Spleen (tissue), 11 donors: ENCODE data around the gene SOX5. TPM values are rescaled to one million over a fixed set of nuclear protein-coding genes. Genes with fewer than 3 reads are reported as not detected.
A peak's percentile ranks its signal among the peaks of the same experiment; 100 is the strongest.
"Not testable (repeated sequence)": the region's sequence is repeated elsewhere in the genome, so short reads cannot be mapped to it uniquely, and the experiment has no call there.

Experiments
- DNase-seq: peaks from one replicate; pipeline ENCODE4 v3.0.0-alpha.2; 2020
- H3K27ac ChIP-seq, 8 donors: fragments of 200-600 bp; sonication (generic) in 7 of 8; 1 replicate in 4 of 8; 2 replicates in 4 of 8; pipeline versions ENCODE4 v1.5.0 to v1.8.0; 2016 to 2021; ENCODE audit warnings: inconsistent platforms in 4 of 8, mild to moderate bottlenecking in 4 of 8, moderate library complexity in 1 of 8
- H3K27me3 ChIP-seq, 7 donors: fragments of 200-600 bp; sonication (generic) in 6 of 7; replicated peaks in 1 of 7; 1 replicate in 4 of 7; 2 replicates in 3 of 7; pipeline versions ENCODE4 v1.5.0 to v1.8.0; 2016 to 2021; ENCODE audit warnings: inconsistent platforms in 3 of 7, mild to moderate bottlenecking in 1 of 7
- H3K36me3 ChIP-seq, 6 donors: fragments of 200-600 bp; sonication (generic) in 5 of 6; 1 replicate in 4 of 6; 2 replicates in 2 of 6; pipeline versions ENCODE4 v1.5.0 to v1.8.0; 2016 to 2021; ENCODE audit warnings: inconsistent platforms in 2 of 6
- H3K4me1 ChIP-seq, 6 donors: fragments of 200-600 bp; sonication (generic) in 5 of 6; 1 replicate in 3 of 6; 2 replicates in 3 of 6; pipeline versions ENCODE4 v1.5.0 to v1.8.0; 2016 to 2021; ENCODE audit warnings: inconsistent platforms in 3 of 6
- H3K4me3 ChIP-seq, 8 donors: fragments of 200-600 bp; sonication (generic) in 7 of 8; 1 replicate in 4 of 8; 2 replicates in 4 of 8; pipeline versions ENCODE4 v1.5.0 to v1.8.0; 2016 to 2021; ENCODE audit warnings: inconsistent platforms in 4 of 8, mild to moderate bottlenecking in 4 of 8, moderate library complexity in 2 of 8
- H3K9me3 ChIP-seq, 8 donors: fragments of 200-600 bp; sonication (generic) in 7 of 8; 1 replicate in 4 of 8; 2 replicates in 4 of 8; pipeline versions ENCODE4 v1.5.0 to v1.8.0; 2016 to 2021; ENCODE audit warnings: inconsistent platforms in 4 of 8
- POLR2A ChIP-seq, 3 donors: fragments of 450-650 bp; IDR thresholded peaks; one replicate each; pipeline ENCODE4 v1.5.1; 2017; ENCODE audit warnings: antibody characterized with exemption in 3 of 3, mild to moderate bottlenecking in 1 of 3
- POLR2AphosphoS5 ChIP-seq, 3 donors: sonication (generic); formaldehyde crosslinking; IDR thresholded peaks; one replicate each; pipeline ENCODE4 v1.5.1; 2017; ENCODE audit warnings: antibody characterized with exemption in 3 of 3
- WGBS, 5 donors: extraction: QIAGEN DNeasy Blood & Tissue Kit in 3 of 5; methylation state at CpG; one replicate each; pipeline versions ENCODE4 v1.1.5 to v1.1.7; 2013 to 2018; 5-methylcytosine and 5-hydroxymethylcytosine counted together
- intact Hi-C: fragments of 100-400 bp; cut with DNase I; formaldehyde crosslinking; loops from one replicate; pipeline ENCODE4 v1.15.0; 2023; ENCODE audit warnings: low total_unique reads
- polyA plus RNA-seq, 3 donors: library from polyadenylated mRNA; stranded (reverse); fragments of 200-250 nt; gene quantifications; one replicate each; pipeline ENCODE4 v1.2.1, GENCODE V29; 2013
- total RNA-seq, 7 donors: library from RNA; depleted of rRNA in 3 of 7; stranded (reverse); fragments of >200 nt in 3 of 7; fragmentation: NEBNext Ultra II Directional in 4 of 7; extraction: Animal tissue kit (Norgen Biotek cat#: 25700) in 4 of 7; gene quantifications; one replicate each; pipeline versions ENCODE4 v1.1.0 to v1.2.1, GENCODE V29; 2016 to 2021
- TF ChIP-seq, protein P1 (sequence below), 11 experiments: fragments of 200-600 bp in 7 of 11; fragments of 450-650 bp in 4 of 11; sonication (generic) in 4 of 11; IDR thresholded peaks in 8 of 11; conservative IDR thresholded peaks in 3 of 11; 1 replicate in 7 of 11; 2 replicates in 4 of 11; pipeline versions ENCODE4 v1.4.0 to v1.8.0; 2016 to 2021; ENCODE audit warnings: antibody characterized with exemption in 11 of 11, inconsistent platforms in 4 of 11, mild to moderate bottlenecking in 1 of 11
- donor health status: healthy with polysubstance abuse.
- donor health status: DM: no; HTN: no; CAD: no; lungs with moderate emphysema.
- donor health status: DM: no; HTN: no; CAD: no.
- donor health status: Bipolar disorder and iron deficiency.
- donor health status: healthy.
- donor health status: DM: no; HTN: no; CAD: no.
- donor health status: DM: yes; HTN: yes; CAD: no.

Gene SOX5
- total and polyA plus RNA-seq, 10 donors = 0.20 to 21.3 (median 8.7) TPM

DNA sequence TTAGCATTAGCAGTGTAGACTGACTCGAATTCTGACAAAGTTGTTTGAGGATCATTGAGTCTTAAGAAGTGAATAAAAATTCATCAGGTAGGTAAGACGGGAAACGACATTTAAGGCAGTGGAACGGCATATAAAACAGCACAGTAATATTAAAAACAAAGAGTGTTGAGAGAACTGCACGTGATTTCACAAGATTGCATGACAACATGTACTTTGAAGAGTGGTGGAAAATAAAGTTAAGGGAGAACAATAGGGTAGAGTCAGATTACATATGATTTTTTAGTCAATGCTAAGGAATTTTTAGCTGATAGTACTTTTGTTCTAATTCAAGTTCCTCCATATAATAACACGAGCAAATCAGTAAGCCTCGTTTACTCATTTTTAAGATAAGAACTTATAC is 115.4 kb downstream of the SOX5 start:
- DNase-seq = no peak
- intact Hi-C loops = no loop called here
- no peaks in the 10 kb centered on the region for H3K9me3 ChIP-seq
- no peaks in the 10 kb centered on the region for H3K4me1 ChIP-seq
- WGBS, 5 donors = 84 to 91% (median 85%) methylated on average over 7 of the region's 7 CpGs
- H3K4me3 ChIP-seq = no peak overlapping the region
- H3K36me3 ChIP-seq = no peaks in the 10 kb centered on the region
- TF ChIP-seq, protein P1, sequence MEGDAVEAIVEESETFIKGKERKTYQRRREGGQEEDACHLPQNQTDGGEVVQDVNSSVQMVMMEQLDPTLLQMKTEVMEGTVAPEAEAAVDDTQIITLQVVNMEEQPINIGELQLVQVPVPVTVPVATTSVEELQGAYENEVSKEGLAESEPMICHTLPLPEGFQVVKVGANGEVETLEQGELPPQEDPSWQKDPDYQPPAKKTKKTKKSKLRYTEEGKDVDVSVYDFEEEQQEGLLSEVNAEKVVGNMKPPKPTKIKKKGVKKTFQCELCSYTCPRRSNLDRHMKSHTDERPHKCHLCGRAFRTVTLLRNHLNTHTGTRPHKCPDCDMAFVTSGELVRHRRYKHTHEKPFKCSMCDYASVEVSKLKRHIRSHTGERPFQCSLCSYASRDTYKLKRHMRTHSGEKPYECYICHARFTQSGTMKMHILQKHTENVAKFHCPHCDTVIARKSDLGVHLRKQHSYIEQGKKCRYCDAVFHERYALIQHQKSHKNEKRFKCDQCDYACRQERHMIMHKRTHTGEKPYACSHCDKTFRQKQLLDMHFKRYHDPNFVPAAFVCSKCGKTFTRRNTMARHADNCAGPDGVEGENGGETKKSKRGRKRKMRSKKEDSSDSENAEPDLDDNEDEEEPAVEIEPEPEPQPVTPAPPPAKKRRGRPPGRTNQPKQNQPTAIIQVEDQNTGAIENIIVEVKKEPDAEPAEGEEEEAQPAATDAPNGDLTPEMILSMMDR (IDR thresholded peaks at IDR 0.05 in 8 of 11, conservative IDR thresholded peaks at IDR 0.05 in 3 of 11) = no peak
- no peak for TF ChIP-seq POLR2A (IDR thresholded peaks at IDR 0.05)
- no peak for TF ChIP-seq POLR2AphosphoS5 (IDR thresholded peaks at IDR 0.05)
- H3K27ac ChIP-seq = no peak overlapping the region
- no peaks in the 10 kb centered on the region for H3K27me3 ChIP-seq

DNA sequence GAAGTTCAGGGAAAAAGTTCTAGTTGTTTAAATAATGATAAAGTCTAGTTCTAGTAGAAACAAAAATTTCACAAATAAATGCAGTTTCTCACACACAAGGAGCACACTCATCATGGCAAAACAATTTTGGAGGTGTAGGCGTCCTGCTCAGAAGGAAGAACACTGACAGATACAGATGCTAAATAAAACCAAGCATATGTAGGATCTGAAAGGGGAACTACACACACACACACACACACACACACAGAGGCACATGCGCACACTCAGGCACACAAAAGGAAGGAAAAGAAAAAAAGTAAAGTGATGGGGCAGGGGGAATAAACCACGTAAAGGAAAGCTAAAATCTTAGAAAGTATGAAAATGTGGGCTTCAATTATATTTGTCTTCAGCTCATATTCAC is 117.7 kb downstream of the SOX5 start:
- no peak overlapping the region for H3K27ac ChIP-seq
- no peaks in the 10 kb centered on the region for H3K9me3 ChIP-seq
- TF ChIP-seq, protein P1 (IDR thresholded peaks at IDR 0.05 in 8 of 11, conservative IDR thresholded peaks at IDR 0.05 in 3 of 11) = no peak
- TF ChIP-seq POLR2AphosphoS5 (IDR thresholded peaks at IDR 0.05) (no peak), POLR2A (IDR thresholded peaks at IDR 0.05) (no peak)
- H3K4me3 ChIP-seq = no peak overlapping the region
- intact Hi-C loops = no loop called here
- H3K4me1 ChIP-seq = no peaks in the 10 kb centered on the region
- DNase-seq = no peak
- 22 to 38% (median 25%) methylated on average over 3 of the region's 3 CpGs for WGBS, 5 donors
- no peaks in the 10 kb centered on the region for H3K36me3 ChIP-seq
- no peaks in the 10 kb centered on the region for H3K27me3 ChIP-seq

DNA sequence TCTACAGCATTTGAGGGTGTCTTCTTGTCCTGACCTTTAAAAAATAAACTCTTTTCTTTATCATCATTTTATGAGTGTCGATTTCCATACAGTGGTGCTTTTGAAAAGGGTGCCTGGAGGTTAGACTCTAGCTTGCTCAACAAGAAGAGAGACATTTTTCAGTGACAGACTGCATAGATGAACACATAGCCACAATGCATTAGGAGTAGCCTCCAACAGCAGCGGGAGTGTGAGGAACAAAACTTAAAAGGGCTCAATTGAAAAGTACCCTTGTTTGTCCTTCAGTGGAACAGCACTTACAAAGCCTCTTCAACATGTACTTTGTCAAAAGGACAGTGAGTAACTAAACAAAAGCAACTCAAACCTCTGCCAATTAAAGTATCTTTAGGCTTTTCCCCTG is 119.3 kb downstream of the SOX5 start:
- Histone ChIP-seq H3K36me3 (no peaks in the 10 kb centered on the region), H3K4me3 (no peak overlapping the region), H3K27me3 (no peaks in the 10 kb centered on the region), H3K9me3 (no peaks in the 10 kb centered on the region), H3K4me1 (no peaks in the 10 kb centered on the region), H3K27ac (no peak overlapping the region)
- DNase-seq = no peak
- 69 to 90% (median 83%) methylated on average over 2 of the region's 2 CpGs for WGBS, 5 donors
- intact Hi-C loops = no loop called here
- no peak for TF ChIP-seq POLR2A (IDR thresholded peaks at IDR 0.05)
- TF ChIP-seq, protein P1 (IDR thresholded peaks at IDR 0.05 in 8 of 11, conservative IDR thresholded peaks at IDR 0.05 in 3 of 11) = no peak
- TF ChIP-seq POLR2AphosphoS5 (IDR thresholded peaks at IDR 0.05) = no peak

DNA sequence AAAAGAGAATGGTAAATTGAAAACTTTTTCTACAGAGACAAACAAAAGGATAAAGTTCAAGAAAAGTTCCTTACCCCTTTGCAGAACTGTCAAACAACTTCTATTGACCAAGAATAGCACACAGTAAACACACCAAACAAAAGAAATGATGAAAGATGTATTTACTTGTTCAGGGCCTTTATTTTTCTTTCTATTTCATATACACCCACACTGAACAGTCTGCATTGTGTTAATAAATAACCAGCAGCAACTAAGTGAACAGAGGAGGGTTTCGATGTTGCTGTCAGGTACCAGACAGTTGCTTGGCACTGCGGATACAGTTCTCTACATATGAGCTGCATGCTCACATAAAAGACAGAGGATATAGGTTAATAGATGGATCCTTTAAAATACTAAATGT is 122.1 kb downstream of the SOX5 start:
- no peaks in the 10 kb centered on the region for H3K4me1 ChIP-seq
- H3K4me3 ChIP-seq = no peak overlapping the region
- 93 to 95% (median 94%) methylated on average over 2 of the region's 2 CpGs for WGBS, 5 donors
- TF ChIP-seq, protein P1 (IDR thresholded peaks at IDR 0.05 in 8 of 11, conservative IDR thresholded peaks at IDR 0.05 in 3 of 11) = no peak
- TF ChIP-seq POLR2A (IDR thresholded peaks at IDR 0.05) = no peak
- TF ChIP-seq POLR2AphosphoS5 (IDR thresholded peaks at IDR 0.05) = no peak
- no peaks in the 10 kb centered on the region for H3K36me3 ChIP-seq
- H3K27me3 ChIP-seq = no peaks in the 10 kb centered on the region
- peaks cover 0 to 13% (median 0%) of the 10 kb centered on the region in 8 donors for H3K9me3 ChIP-seq
- DNase-seq = no peak
- H3K27ac ChIP-seq = no peak overlapping the region
- intact Hi-C loops = no loop called here

DNA sequence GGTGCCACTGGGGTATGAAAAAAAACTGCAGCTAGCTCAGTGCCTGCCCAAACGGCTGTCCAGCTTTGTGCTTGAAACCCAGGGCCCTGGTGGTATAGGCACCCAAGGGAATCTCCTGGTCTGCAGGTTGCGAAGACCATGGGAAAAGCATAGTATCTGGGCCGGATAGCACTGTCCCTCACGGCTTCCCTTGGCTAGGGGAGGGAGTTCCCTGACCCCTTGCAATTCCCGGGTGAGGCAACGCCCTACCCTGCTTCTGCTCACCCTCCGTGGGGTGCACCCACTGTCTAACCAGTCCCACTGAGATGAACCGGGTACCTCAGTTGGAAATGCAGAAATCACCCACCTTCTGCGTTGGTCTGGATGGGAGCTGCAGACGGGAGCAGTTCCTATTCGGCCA is 124.3 kb downstream of the SOX5 start:
- H3K4me1 ChIP-seq, H3K4me3 ChIP-seq, H3K36me3 ChIP-seq, H3K27ac ChIP-seq, intact Hi-C loops, H3K27me3 ChIP-seq: not testable (repeated sequence)
- peak; percentile 41 for DNase-seq
- WGBS, 5 donors = 85 to 97% (median 90%) methylated on average over 11 of the region's 11 CpGs
- peaks cover 0 to 13% (median 0%) of the 10 kb centered on the region in 8 donors for H3K9me3 ChIP-seq
